Measurements from ENCODE around the gene CEP20. TPM values are rescaled to one million over a fixed set of nuclear protein-coding genes. Genes with fewer than 3 reads are reported as not detected.
"Not testable (repeated sequence)": the region's sequence is repeated elsewhere in the genome, so short reads cannot be mapped to it uniquely, and the experiment has no call there.

Gene CEP20
- polyA plus RNA-seq, 1 experiment: 23.6 TPM

- CTCF ChIA-PET: interaction anchor here (1.3 kb wide), 1 partner anchor 31 kb away, joined by 3 read pairs; no protein-coding TSS in a partner anchor
- POLR2A ChIA-PET: no interaction called here
- H3K27me3 ChIP-seq (ENCODE audit: control insufficient read depth, insufficient read depth, low read length): no peaks in the 10 kb centered on the region
- H3K4me3 ChIP-seq (ENCODE audit: low read depth, low read length): no peak overlapping the region
- no peak for DNase-seq (ENCODE audit: low read depth)
- no peaks in the 10 kb centered on the region for H3K36me3 ChIP-seq (ENCODE audit: control insufficient read depth, insufficient read depth, low read length)
- no peak for TF ChIP-seq CTCF (IDR thresholded peaks at IDR 0.05; ENCODE audit: insufficient read depth, low read depth, low read length)
These were observed 40.1 kb upstream of the CEP20 start for GRCh38 chr16:15928261-15929104.

- H3K27me3 ChIP-seq (ENCODE audit: control insufficient read depth, insufficient read depth, low read length): no peaks in the 10 kb centered on the region
- H3K36me3 ChIP-seq (ENCODE audit: control insufficient read depth, insufficient read depth, low read length): no peaks in the 10 kb centered on the region
- CTCF ChIA-PET: no interaction called here
- DNase-seq (ENCODE audit: low read depth): no peak
- no peak overlapping the region for H3K4me3 ChIP-seq (ENCODE audit: low read depth, low read length)
- no peak for TF ChIP-seq CTCF (IDR thresholded peaks at IDR 0.05; ENCODE audit: insufficient read depth, low read depth, low read length)
- POLR2A ChIA-PET: no interaction called here
These were observed 37.2 kb upstream of the CEP20 start for GRCh38 chr16:15925631-15926030.

GRCh38 chr16:15924996-15925395 is 36.6 kb upstream of the CEP20 start:
- Histone ChIP-seq H3K4me3 (ENCODE audit: low read depth, low read length) (no peak overlapping the region), H3K36me3 (ENCODE audit: control insufficient read depth, insufficient read depth, low read length) (no peaks in the 10 kb centered on the region), H3K27me3 (ENCODE audit: control insufficient read depth, insufficient read depth, low read length) (no peaks in the 10 kb centered on the region)
- no peak for DNase-seq (ENCODE audit: low read depth)
- TF ChIP-seq CTCF (IDR thresholded peaks at IDR 0.05; ENCODE audit: insufficient read depth, low read depth, low read length): no peak
- POLR2A ChIA-PET: no interaction called here
- CTCF ChIA-PET: no interaction called here

- no peaks in the 10 kb centered on the region for H3K27me3 ChIP-seq (ENCODE audit: control insufficient read depth, insufficient read depth, low read length)
- TF ChIP-seq CTCF (IDR thresholded peaks at IDR 0.05; ENCODE audit: insufficient read depth, low read depth, low read length): no peak
- no peak for DNase-seq (ENCODE audit: low read depth)
- no peaks in the 10 kb centered on the region for H3K36me3 ChIP-seq (ENCODE audit: control insufficient read depth, insufficient read depth, low read length)
- no peak overlapping the region for H3K4me3 ChIP-seq (ENCODE audit: low read depth, low read length)
- CTCF ChIA-PET: interaction anchor here (0.8 kb wide), 1 partner anchor 17 kb away, joined by 3 read pairs; no protein-coding TSS in a partner anchor
- POLR2A ChIA-PET: no interaction called here
These were observed 30.9 kb upstream of the CEP20 start for GRCh38 chr16:15919331-15919730.

GRCh38 chr16:15918314-15918713 is 29.9 kb upstream of the CEP20 start:
- H3K4me3 ChIP-seq (ENCODE audit: low read depth, low read length); POLR2A ChIA-PET; H3K27me3 ChIP-seq (ENCODE audit: control insufficient read depth, insufficient read depth, low read length); H3K36me3 ChIP-seq (ENCODE audit: control insufficient read depth, insufficient read depth, low read length); DNase-seq (ENCODE audit: low read depth); CTCF ChIA-PET: not testable (repeated sequence)

GRCh38 chr16:15916323-15916722 is 27.9 kb upstream of the CEP20 start:
- CTCF ChIA-PET: no interaction called here
- H3K36me3 ChIP-seq (ENCODE audit: control insufficient read depth, insufficient read depth, low read length): no peaks in the 10 kb centered on the region
- POLR2A ChIA-PET: no interaction called here
- H3K27me3 ChIP-seq (ENCODE audit: control insufficient read depth, insufficient read depth, low read length): no peaks in the 10 kb centered on the region
- no peak overlapping the region for H3K4me3 ChIP-seq (ENCODE audit: low read depth, low read length)
- DNase-seq (ENCODE audit: low read depth): no peak
- TF ChIP-seq CTCF (IDR thresholded peaks at IDR 0.05; ENCODE audit: insufficient read depth, low read depth, low read length): no peak

Measured in BJ (cell line).